Omental fat pad (tissue), 4 donors: ENCODE measurements around the gene RCSD1. TPM values are rescaled to one million over a fixed set of nuclear protein-coding genes. Genes with fewer than 3 reads are reported as not detected.

Source experiments
- ATAC-seq: fragments of 150-250 bp; one replicate; pipeline ENCODE4 v1.9.1; 2016; ENCODE audit warnings: mild to moderate bottlenecking, moderate library complexity; ENCODE audit not compliant: low FRiP score
- DNase-seq: peaks from one replicate; pipeline ENCODE4 v3.0.0-alpha.2; 2019; ENCODE audit warnings: low spot score
- total RNA-seq, 4 donors: library from RNA; depleted of rRNA; stranded (reverse); fragments of >200 nt; gene quantifications; one replicate each; pipeline ENCODE4 v1.1.0, GENCODE V29; 2016
- TF ChIP-seq, protein P1 (sequence below), 3 donors: fragments of 450-650 bp; IDR thresholded peaks; one replicate each; pipeline ENCODE4 v1.5.1; 2016 to 2017; ENCODE audit warnings: antibody characterized with exemption in 3 of 3, mild to moderate bottlenecking in 3 of 3, moderate library complexity in 2 of 3

RCSD1 gene
- total RNA-seq, 4 donors from 2014 or later = 11.3 to 37.5 (median 16.2) TPM

DNA sequence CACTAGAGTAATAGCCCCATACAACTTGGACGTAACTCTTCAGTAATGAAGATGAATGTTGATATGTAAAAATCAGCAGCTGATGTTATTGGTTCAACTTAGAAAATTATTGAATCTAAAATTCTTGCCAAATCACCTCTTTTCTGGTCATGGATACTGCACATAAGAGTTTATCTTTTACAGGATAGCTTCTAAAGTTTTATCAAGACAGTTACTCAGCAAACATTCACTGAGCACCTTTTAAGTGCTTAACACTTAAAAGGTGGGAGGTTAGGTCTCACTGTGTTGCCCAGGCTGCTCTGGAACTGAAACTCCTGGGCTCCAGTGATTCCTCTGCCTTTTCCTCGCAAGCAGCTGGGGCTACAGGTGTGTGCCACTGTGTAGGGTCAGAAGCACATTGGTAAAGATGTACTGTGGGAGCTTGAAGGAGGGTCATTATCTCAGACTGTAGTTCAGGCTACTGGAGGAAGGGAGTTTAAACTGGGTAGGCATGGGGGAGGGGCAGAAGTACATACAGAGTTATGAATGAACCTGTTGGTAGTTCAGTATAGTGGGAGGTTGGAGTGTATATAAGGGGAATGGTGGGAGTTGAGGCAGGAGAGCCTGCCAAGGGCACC is 93.8 kb downstream of the RCSD1 start:
- no peak for DNase-seq
- no peak for ATAC-seq
- TF ChIP-seq, protein P1, sequence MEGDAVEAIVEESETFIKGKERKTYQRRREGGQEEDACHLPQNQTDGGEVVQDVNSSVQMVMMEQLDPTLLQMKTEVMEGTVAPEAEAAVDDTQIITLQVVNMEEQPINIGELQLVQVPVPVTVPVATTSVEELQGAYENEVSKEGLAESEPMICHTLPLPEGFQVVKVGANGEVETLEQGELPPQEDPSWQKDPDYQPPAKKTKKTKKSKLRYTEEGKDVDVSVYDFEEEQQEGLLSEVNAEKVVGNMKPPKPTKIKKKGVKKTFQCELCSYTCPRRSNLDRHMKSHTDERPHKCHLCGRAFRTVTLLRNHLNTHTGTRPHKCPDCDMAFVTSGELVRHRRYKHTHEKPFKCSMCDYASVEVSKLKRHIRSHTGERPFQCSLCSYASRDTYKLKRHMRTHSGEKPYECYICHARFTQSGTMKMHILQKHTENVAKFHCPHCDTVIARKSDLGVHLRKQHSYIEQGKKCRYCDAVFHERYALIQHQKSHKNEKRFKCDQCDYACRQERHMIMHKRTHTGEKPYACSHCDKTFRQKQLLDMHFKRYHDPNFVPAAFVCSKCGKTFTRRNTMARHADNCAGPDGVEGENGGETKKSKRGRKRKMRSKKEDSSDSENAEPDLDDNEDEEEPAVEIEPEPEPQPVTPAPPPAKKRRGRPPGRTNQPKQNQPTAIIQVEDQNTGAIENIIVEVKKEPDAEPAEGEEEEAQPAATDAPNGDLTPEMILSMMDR (IDR thresholded peaks at IDR 0.05) = no peak

DNA sequence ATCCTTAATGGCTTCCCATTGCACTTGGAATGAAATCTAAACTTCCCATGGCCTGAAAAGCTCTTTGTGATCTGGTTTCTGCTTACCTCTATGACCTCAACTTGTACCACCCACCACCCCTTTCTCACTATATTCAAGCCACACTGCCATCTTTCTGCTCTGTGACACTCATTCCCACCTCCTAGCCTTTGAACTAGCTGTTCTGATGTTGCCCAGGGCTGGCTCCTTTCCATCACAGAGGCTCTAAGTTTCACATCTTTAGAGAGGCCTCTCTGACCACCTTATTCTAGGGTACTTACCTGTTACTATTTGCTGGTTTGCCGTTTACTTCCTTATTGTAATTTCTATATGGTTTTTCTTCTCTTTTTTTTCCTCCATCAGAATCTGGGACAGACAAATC is 96.0 kb downstream of the RCSD1 start:
- TF ChIP-seq, protein P1 (IDR thresholded peaks at IDR 0.05) = no peak
- DNase-seq = no peak
- ATAC-seq = no peak

DNA sequence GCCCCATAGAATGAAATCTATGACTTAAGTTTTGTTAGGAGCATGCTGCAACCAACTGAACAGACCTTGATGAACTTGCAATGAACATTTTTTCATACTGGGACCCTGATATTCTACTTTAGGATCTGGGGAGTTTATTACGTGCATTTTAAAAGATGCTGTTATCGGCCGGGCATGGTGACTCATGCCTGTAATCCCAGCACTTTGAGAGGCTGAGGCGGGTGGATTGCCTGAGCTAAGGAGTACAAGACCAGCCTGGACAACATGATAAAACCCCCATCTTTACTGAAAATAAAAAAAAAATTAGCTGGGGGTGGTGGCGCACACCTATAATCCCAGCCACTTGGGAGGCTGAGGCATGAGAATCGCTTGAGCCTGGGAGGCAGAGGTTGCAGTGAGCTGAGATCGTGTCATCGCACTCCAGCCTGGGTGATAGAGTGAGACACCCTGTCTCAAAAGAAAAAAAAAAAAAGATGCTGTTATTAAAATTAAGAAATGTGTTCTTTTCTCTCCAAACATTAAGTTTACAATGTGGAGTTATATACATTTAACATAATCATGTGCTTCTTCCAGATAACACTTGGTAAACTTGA is 98.9 kb downstream of the RCSD1 start:
- ATAC-seq (peak; percentile 41), DNase-seq (no peak)
- TF ChIP-seq, protein P1 (IDR thresholded peaks at IDR 0.05) = no peak

DNA sequence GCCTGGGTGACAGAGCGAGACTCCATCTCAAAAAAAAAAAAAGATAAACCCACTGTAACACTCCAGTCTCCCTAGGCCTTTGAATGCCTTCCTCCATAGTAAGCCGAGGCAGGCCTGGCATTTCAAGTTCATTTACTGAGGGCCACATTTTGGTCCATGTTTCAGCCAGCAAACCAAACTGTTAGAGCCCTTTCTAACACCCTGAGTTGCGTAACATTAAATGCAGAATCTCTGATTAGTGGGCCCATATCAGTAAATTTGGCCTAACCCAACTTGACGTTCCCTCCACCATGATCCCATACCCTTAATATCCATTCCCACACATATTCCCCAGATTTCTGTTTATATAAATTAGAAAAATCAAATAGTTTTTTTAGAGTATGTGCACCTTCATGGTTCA is 104.2 kb downstream of the RCSD1 start:
- DNase-seq (no peak), ATAC-seq (no peak)
- TF ChIP-seq, protein P1 (IDR thresholded peaks at IDR 0.05) = no peak

DNA sequence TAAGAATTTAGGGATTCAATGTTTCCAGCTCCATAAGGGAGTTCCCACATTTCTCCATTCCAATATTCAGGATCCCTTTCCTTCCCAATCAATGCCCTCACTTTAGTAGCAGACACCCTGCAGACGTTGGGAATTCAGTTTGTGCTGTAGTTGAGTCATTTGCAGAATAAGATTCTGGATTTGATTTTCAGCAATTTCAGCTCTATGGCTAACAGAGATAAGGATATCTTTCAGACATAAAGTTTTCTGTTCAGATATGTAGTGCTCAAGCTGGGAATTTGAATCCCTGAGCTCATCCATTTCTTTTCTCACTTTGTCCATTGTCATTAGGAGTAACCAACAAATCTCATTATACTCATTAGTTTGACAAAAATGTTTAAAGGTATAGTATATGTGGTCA is 104.8 kb downstream of the RCSD1 start:
- TF ChIP-seq, protein P1 (IDR thresholded peaks at IDR 0.05) = no peak
- no peak for DNase-seq
- no peak for ATAC-seq

DNA sequence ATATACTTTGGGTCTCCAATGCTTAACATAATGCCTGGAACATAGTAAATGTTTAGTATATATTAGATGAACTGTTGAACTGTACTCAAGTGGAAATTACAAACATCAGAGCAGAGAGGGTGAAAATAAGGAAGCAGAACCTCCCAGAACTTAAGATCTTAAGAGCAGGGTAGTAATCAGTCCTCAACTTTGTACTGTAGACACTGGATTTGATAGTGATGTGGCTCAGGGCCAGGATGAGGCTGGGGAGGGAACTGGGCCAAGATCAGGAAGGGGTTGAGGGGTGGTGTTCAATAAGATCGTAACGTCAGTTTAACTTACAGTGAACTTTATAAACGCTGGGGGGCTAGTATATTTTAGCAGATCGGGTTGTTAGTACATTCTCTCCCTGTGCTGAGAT is 107.1 kb downstream of the RCSD1 start:
- DNase-seq = no peak
- TF ChIP-seq, protein P1 (IDR thresholded peaks at IDR 0.05) = no peak
- ATAC-seq = no peak

DNA sequence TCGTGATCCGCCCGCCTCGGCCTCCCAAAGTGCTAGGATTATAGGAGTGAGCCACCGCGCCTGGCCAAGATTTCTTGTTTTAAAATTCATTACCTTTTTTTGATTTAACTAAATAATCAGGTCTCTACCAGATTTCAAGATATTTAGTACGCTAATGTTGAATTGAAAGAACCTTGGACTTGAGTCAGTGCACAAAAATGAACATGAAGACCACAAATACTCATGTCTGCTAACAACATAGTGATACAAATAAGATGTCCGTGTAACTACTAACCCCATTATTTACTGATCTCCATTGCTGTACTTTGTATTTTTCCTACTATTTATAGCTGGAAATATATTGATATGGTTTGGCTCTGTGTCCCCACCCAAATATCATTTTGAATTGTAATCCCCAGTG is 108.1 kb downstream of the RCSD1 start:
- TF ChIP-seq, protein P1 (IDR thresholded peaks at IDR 0.05) = no peak
- ATAC-seq (no peak), DNase-seq (no peak)
